IMR-90 (cell line): ENCODE data around the gene EIF1. TPM values are rescaled to one million over a fixed set of nuclear protein-coding genes. Genes with fewer than 3 reads are reported as not detected.
A peak's percentile ranks its signal among the peaks of the same experiment; 100 is the strongest.

Experiments used
- ATAC-seq: fragments of 200-7000 bp; cut with Tn5 transposase; 2 replicates; pipeline ENCODE4 v1.9.1; 2020; ENCODE audit warnings: low read depth, mild to moderate bottlenecking, moderate library complexity
- BruUV-seq: library from RNA; stranded (reverse); fragments of 400-500 nt; replicated peaks from 2 replicates; lab custom pipeline; 2021; lab: Mats Ljungman, UMichigan
- CTCF ChIA-PET: fragments of 300-600 bp; formaldehyde crosslinking; extraction: SDS; loops from one replicate; lab custom pipeline; 2021; ENCODE audit warnings: antibody characterized with exemption; lab: Yijun Ruan, JAX
- POLR2A ChIA-PET: fragments of 300-600 bp; sonication (Branson Sonifier 250); formaldehyde crosslinking; loops from one replicate; lab custom pipeline; 2022; ENCODE audit warnings: antibody characterized with exemption; ENCODE audit not compliant: unreplicated experiment; lab: Charles Lee
- DNase-seq: peaks from one replicate; pipeline ENCODE4 v3.0.0; 2013
- H2AFZ ChIP-seq: replicated peaks from 2 replicates; pipeline ENCODE3; 2013; ENCODE audit warnings: low read length, mild to moderate bottlenecking; ENCODE audit not compliant: poor library complexity
- H2AK5ac ChIP-seq: 2 replicates; pipeline ENCODE4 v1.6.1; 2013; ENCODE audit warnings: low read depth, low read length, inconsistent platforms
- H2AK9ac ChIP-seq: replicated peaks from 2 replicates; pipeline ENCODE3; 2013; ENCODE audit warnings: mild to moderate bottlenecking, low read depth, low read length, moderate library complexity; ENCODE audit not compliant: poor library complexity
- H2BK120ac ChIP-seq: 2 replicates; pipeline ENCODE4 v1.6.1; 2013; ENCODE audit warnings: low read depth, low read length, inconsistent platforms
- H2BK15ac ChIP-seq: 3 replicates; pipeline ENCODE4 v1.6.1; 2013; ENCODE audit warnings: low read depth, low read length, inconsistent platforms
- H2BK20ac ChIP-seq: 2 replicates; pipeline ENCODE4 v1.6.1; 2013; ENCODE audit warnings: low read depth, mild to moderate bottlenecking, inconsistent platforms, low read length, moderate library complexity
- H2BK5ac ChIP-seq: 2 replicates; pipeline ENCODE4 v1.6.1; 2013; ENCODE audit warnings: mild to moderate bottlenecking, low read depth, low read length, inconsistent platforms; ENCODE audit not compliant: poor library complexity, severe bottlenecking
- H3K14ac ChIP-seq: replicated peaks from 2 replicates; pipeline ENCODE4 v1.6.1; 2013; ENCODE audit warnings: low read depth, low read length, inconsistent platforms
- H3K18ac ChIP-seq: 2 replicates; pipeline ENCODE4 v1.6.1; 2013; ENCODE audit warnings: low read depth, low read length, control low read depth
- H3K23ac ChIP-seq: 2 replicates; pipeline ENCODE4 v1.6.1; 2013; ENCODE audit warnings: low read depth, low read length, inconsistent platforms
- H3K27ac ChIP-seq: 2 replicates; pipeline ENCODE4 v1.5.1; 2013; ENCODE audit warnings: mild to moderate bottlenecking, control low read depth, low read length; ENCODE audit not compliant: insufficient read depth
- H3K27me3 ChIP-seq: 2 replicates; pipeline ENCODE4 v1.6.1; 2013; ENCODE audit warnings: low read length; ENCODE audit not compliant: control insufficient read depth, insufficient read depth
- H3K36me3 ChIP-seq: 2 replicates; pipeline ENCODE4 v1.6.1; 2013; ENCODE audit warnings: low read length, mixed read lengths; ENCODE audit not compliant: control insufficient read depth, insufficient read depth
- H3K4ac ChIP-seq: 2 replicates; pipeline ENCODE4 v1.6.1; 2013; ENCODE audit warnings: low read depth, low read length, inconsistent platforms
- H3K4me1 ChIP-seq: 2 replicates; pipeline ENCODE4 v1.6.1; 2013; ENCODE audit warnings: low read length, mixed read lengths; ENCODE audit not compliant: control insufficient read depth, insufficient read depth
- H3K4me2 ChIP-seq: 2 replicates; pipeline ENCODE4 v1.6.1; 2013; ENCODE audit warnings: low read depth, mild to moderate bottlenecking, control low read depth, low read length, moderate library complexity
- H3K4me3 ChIP-seq: 2 replicates; pipeline ENCODE4 v1.5.1; 2013; ENCODE audit warnings: low read depth, mild to moderate bottlenecking, control low read depth, low read length, moderate library complexity; ENCODE audit not compliant: insufficient read depth
- H3K56ac ChIP-seq: 2 replicates; pipeline ENCODE4 v1.6.1; 2013; ENCODE audit warnings: low read length, inconsistent platforms; ENCODE audit not compliant: insufficient read depth; ENCODE audit errors: extremely low read depth
- H3K79me1 ChIP-seq, 2 experiments: 2 replicates each; pipeline ENCODE4 v1.6.1; 2013; ENCODE audit warnings: low read length in 2 of 2, inconsistent platforms in 1 of 2, low read depth in 1 of 2
- H3K9ac ChIP-seq: 2 replicates; pipeline ENCODE4 v1.6.1; 2013; ENCODE audit warnings: low read depth, low read length, control low read depth
- H3K9me1 ChIP-seq: 2 replicates; pipeline ENCODE4 v1.6.1; 2013; ENCODE audit warnings: low read length, inconsistent platforms; ENCODE audit not compliant: insufficient read depth
- H3K9me3 ChIP-seq: 2 replicates; pipeline ENCODE4 v1.6.1; 2013; ENCODE audit warnings: low read length; ENCODE audit not compliant: control insufficient read depth, insufficient read depth
- H4K20me1 ChIP-seq: 2 replicates; pipeline ENCODE4 v1.6.1; 2013; ENCODE audit warnings: low read length, inconsistent platforms; ENCODE audit not compliant: insufficient read depth
- H4K5ac ChIP-seq: 2 replicates; pipeline ENCODE4 v1.6.1; 2013; ENCODE audit warnings: mild to moderate bottlenecking, low read depth, low read length, control low read depth
- H4K8ac ChIP-seq, 2 experiments: 2 replicates each; pipeline ENCODE4 v1.6.1; 2013; ENCODE audit warnings: low read depth in 2 of 2, low read length in 2 of 2, control low read depth in 1 of 2, inconsistent platforms in 1 of 2
- H4K91ac ChIP-seq: 2 replicates; pipeline ENCODE4 v1.6.1; 2013; ENCODE audit warnings: low read depth, low read length, inconsistent platforms; ENCODE audit not compliant: insufficient read depth
- BHLHE40 ChIP-seq: fragments of 150-350 bp; IDR thresholded peaks from 2 replicates; pipeline ENCODE4 v1.6.1; 2016; ENCODE audit warnings: mild to moderate bottlenecking, low read depth, low read length
- CEBPB ChIP-seq: IDR thresholded peaks from 2 replicates; pipeline ENCODE4 v1.6.1; 2012; ENCODE audit warnings: low read depth, low read length, improper control_type of control experiment
- CHD1 ChIP-seq: IDR thresholded peaks from 2 replicates; pipeline ENCODE4 v1.6.1; 2012; ENCODE audit warnings: low read depth, low read length, improper control_type of control experiment
- FOS ChIP-seq: fragments of 150-350 bp; IDR thresholded peaks from 2 replicates; pipeline ENCODE4 v1.6.1; 2016; ENCODE audit warnings: low read depth, low read length
- MAFK ChIP-seq: IDR thresholded peaks from 2 replicates; pipeline ENCODE4 v1.6.1; 2012; ENCODE audit warnings: low read depth, low read length, improper control_type of control experiment
- MAZ ChIP-seq: IDR thresholded peaks from 2 replicates; pipeline ENCODE4 v1.6.1; 2012; ENCODE audit warnings: low read depth, mild to moderate bottlenecking, low read length, improper control_type of control experiment, moderate library complexity, borderline replicate concordance
- MXI1 ChIP-seq: IDR thresholded peaks from 2 replicates; pipeline ENCODE4 v1.6.1; 2012; ENCODE audit warnings: low read depth, mild to moderate bottlenecking, low read length, moderate library complexity, borderline replicate concordance
- NFE2L2 ChIP-seq: fragments of 150-350 bp; IDR thresholded peaks from 2 replicates; pipeline ENCODE4 v1.6.1; 2016; ENCODE audit warnings: low read depth, mild to moderate bottlenecking, low read length
- RAD21 ChIP-seq: IDR thresholded peaks from 2 replicates; pipeline ENCODE4 v1.6.1; 2012; ENCODE audit warnings: low read length, improper control_type of control experiment
- RFX5 ChIP-seq: IDR thresholded peaks from 2 replicates; pipeline ENCODE4 v1.8.0; 2012; ENCODE audit warnings: low read depth, mild to moderate bottlenecking, low read length, moderate library complexity
- SMC3 ChIP-seq: fragments of 150-350 bp; IDR thresholded peaks from 2 replicates; pipeline ENCODE4 v1.6.1; 2016; ENCODE audit warnings: low read depth, mild to moderate bottlenecking, antibody characterized with exemption, low read length, moderate library complexity
- WGBS, 2 experiments: methylation state at CpG; one replicate each; pipeline versions ENCODE4 v1.1.5 to v1.1.7; 2013; ENCODE audit warnings: missing lambda C conversion rate in 2 of 2; ENCODE audit not compliant: insufficient read length in 1 of 2; ENCODE audit errors: extremely low coverage in 2 of 2; 5-methylcytosine and 5-hydroxymethylcytosine counted together
- dilution Hi-C: fragments of 300-500 bp; cut with HindIII; formaldehyde crosslinking; loops from one replicate; pipeline ENCODE4 v1.14.3; 2018; ENCODE audit warnings: low sequenced_read_pairs; ENCODE audit not compliant: unreplicated experiment
- in situ Hi-C: fragments of 300-500 bp; cut with MboI; formaldehyde crosslinking; loops from 3 replicates; pipeline ENCODE4 v1.14.3; 2019; ENCODE audit warnings: low sequenced_read_pairs, inconsistent platforms, mixed read lengths
- intact Hi-C: fragments of 100-400 bp; cut with micrococcal nuclease; formaldehyde crosslinking; loops from 2 replicates; pipeline ENCODE4 v1.10.0; 2022
- polyA plus RNA-seq, 3 experiments: library from polyadenylated mRNA; depleted of rRNA; stranded (reverse); fragments of >200 nt; gene quantifications; 2 replicates each; pipeline ENCODE4 v1.2.3, GENCODE V29; 2012; ENCODE audit warnings: low replicate concordance in 1 of 3
- total RNA-seq: library from RNA; depleted of rRNA; stranded (reverse); fragments of >200 nt; gene quantifications from 2 replicates; pipeline ENCODE4 v1.2.3, GENCODE V29; 2012
- TF ChIP-seq, protein P1 (sequence below): fragments of 150-350 bp; IDR thresholded peaks from 2 replicates; pipeline ENCODE4 v1.6.1; 2017; ENCODE audit warnings: mild to moderate bottlenecking, antibody characterized with exemption, low read length, low read depth
- TF ChIP-seq, protein P2 (sequence below): fragments of 150-350 bp; IDR thresholded peaks from 2 replicates; pipeline ENCODE4 v1.6.1; 2016; ENCODE audit warnings: low read depth, mild to moderate bottlenecking, low read length, moderate library complexity, borderline replicate concordance
- TF ChIP-seq, protein P3 (sequence below): conservative IDR thresholded peaks from 2 replicates; pipeline ENCODE4 v1.5.1; 2012; ENCODE audit warnings: mild to moderate bottlenecking, low read depth, low read length, improper control_type of control experiment

The EIF1 gene
- total and polyA plus RNA-seq, 2 of the 4 experiments (the other 2 are of a cell fraction): 89.4 to 381 TPM

DNA sequence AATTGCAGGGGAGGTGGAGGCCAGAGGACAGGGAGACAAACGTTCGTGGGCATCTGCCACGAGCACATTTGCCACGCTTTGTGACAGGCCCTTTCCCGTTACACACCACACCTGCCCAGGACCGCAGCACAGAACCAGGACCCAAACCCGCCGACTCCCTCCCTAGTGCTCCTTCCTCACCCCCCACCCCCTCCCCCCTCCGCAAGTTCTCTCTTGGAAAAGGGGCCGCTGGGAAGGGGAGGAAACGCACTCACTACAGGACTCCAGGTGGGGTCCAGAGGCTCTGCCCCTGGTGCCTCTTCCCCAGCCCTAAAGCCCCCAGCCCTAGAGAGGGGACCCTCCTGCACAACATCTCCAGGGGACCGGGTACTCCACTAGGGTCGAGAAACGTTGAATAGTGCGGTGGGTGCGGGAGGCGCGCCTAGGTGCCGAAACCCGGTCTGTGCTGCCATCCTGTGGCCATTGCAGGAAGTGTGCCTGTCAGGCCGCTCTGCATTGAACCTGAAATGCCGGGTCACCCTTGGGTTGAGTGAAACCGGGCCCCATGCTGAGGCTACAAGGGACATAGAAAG, 21.9 kb upstream of the EIF1 start:
- CTCF ChIA-PET: interaction anchor here (0.7 to 1.8 kb wide), 5 partner anchors 8 to 810 kb away, joined by 3 to 12 read pairs (median 5); no protein-coding TSS in a partner anchor
- H2BK20ac ChIP-seq: 0 out of 2 replicates have a peak overlapping the region, but pooled peaks have one; percentile 6
- H3K9ac ChIP-seq: peak overlapping the region; percentile 56
- H4K20me1 ChIP-seq: no peaks in the 10 kb centered on the region
- peak overlapping the region; percentile 87 for H2AK9ac ChIP-seq
- peak overlapping the region; percentile 85 for H4K5ac ChIP-seq
- H3K9me1 ChIP-seq: 0 out of 2 replicates have a peak, but pooled peaks cover 7% of the 10 kb centered on the region
- H3K27me3 ChIP-seq: no peaks in the 10 kb centered on the region
- H4K8ac ChIP-seq: peak overlapping the region; percentile 90 to 93; a peak in 3 of 4 replicates
- H3K27ac ChIP-seq: peak overlapping the region; percentile 60
- H3K4me2 ChIP-seq: peak overlapping the region; percentile 91
- WGBS, 2 experiments: 0% methylated on average over 11 of the region's 23 CpGs; no CpG with 5 or more reads in 1 of the 2 experiments
- POLR2A ChIA-PET: no interaction called here
- peak overlapping the region; percentile 83 for H2BK120ac ChIP-seq
- H3K23ac ChIP-seq: no peak overlapping the region
- peaks cover 0 to 4% of the 10 kb centered on the region in 2 experiments; a peak in 1 of 4 replicates for H3K79me1 ChIP-seq
- in situ Hi-C loops (loop anchor here (10.0 to 25.0 kb wide), 2 partner anchors 1042 to 1304 kb away; partner anchors contain the start of gene GJD3), dilution Hi-C loops (no loop called here), intact Hi-C loops (loop anchor here (1.0 to 2.0 kb wide), 3 partner anchors 757 to 1308 kb away; no protein-coding TSS in a partner anchor)
- peak overlapping the region; percentile 43 for H3K18ac ChIP-seq
- peak overlapping the region; percentile 71; the same call in 1 of the 2 replicates for H2AK5ac ChIP-seq
- H3K14ac ChIP-seq: peak overlapping the region; percentile 69
- H4K91ac ChIP-seq: peak overlapping the region; percentile 55
- H3K56ac ChIP-seq: peak overlapping the region; percentile 54
- BruUV-seq: no TSS peak
- DNase-seq (peak; percentile 61), ATAC-seq (peak; percentile 79)
- peak overlapping the region; percentile 55 for H2BK5ac ChIP-seq
- H3K9me3 ChIP-seq: no peaks in the 10 kb centered on the region
- H2AFZ ChIP-seq: peak overlapping the region; percentile 100
- peak overlapping the region; percentile 40 for H3K4me3 ChIP-seq
- H3K4ac ChIP-seq: peak overlapping the region; percentile 90
- H2BK15ac ChIP-seq: peak overlapping the region; percentile 22; the same call in 2 of the 3 replicates
- H3K4me1 ChIP-seq: peaks cover 11% of the 10 kb centered on the region
- no peaks in the 10 kb centered on the region for H3K36me3 ChIP-seq
- no peak for TF ChIP-seq RFX5
- TF ChIP-seq FOS: no peak
- TF ChIP-seq NFE2L2: no peak
- TF ChIP-seq, protein P1, sequence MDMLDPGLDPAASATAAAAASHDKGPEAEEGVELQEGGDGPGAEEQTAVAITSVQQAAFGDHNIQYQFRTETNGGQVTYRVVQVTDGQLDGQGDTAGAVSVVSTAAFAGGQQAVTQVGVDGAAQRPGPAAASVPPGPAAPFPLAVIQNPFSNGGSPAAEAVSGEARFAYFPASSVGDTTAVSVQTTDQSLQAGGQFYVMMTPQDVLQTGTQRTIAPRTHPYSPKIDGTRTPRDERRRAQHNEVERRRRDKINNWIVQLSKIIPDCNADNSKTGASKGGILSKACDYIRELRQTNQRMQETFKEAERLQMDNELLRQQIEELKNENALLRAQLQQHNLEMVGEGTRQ: no peak
- no peak for TF ChIP-seq CEBPB
- TF ChIP-seq CHD1: no peak
- TF ChIP-seq RAD21: peak; percentile 89
- TF ChIP-seq, protein P2, sequence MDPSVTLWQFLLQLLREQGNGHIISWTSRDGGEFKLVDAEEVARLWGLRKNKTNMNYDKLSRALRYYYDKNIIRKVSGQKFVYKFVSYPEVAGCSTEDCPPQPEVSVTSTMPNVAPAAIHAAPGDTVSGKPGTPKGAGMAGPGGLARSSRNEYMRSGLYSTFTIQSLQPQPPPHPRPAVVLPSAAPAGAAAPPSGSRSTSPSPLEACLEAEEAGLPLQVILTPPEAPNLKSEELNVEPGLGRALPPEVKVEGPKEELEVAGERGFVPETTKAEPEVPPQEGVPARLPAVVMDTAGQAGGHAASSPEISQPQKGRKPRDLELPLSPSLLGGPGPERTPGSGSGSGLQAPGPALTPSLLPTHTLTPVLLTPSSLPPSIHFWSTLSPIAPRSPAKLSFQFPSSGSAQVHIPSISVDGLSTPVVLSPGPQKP: no peak
- TF ChIP-seq BHLHE40: no peak
- peak; percentile 57 for TF ChIP-seq SMC3
- TF ChIP-seq MAZ: peak; percentile 62; the same call in 1 of the 2 replicates
- TF ChIP-seq, protein P3, sequence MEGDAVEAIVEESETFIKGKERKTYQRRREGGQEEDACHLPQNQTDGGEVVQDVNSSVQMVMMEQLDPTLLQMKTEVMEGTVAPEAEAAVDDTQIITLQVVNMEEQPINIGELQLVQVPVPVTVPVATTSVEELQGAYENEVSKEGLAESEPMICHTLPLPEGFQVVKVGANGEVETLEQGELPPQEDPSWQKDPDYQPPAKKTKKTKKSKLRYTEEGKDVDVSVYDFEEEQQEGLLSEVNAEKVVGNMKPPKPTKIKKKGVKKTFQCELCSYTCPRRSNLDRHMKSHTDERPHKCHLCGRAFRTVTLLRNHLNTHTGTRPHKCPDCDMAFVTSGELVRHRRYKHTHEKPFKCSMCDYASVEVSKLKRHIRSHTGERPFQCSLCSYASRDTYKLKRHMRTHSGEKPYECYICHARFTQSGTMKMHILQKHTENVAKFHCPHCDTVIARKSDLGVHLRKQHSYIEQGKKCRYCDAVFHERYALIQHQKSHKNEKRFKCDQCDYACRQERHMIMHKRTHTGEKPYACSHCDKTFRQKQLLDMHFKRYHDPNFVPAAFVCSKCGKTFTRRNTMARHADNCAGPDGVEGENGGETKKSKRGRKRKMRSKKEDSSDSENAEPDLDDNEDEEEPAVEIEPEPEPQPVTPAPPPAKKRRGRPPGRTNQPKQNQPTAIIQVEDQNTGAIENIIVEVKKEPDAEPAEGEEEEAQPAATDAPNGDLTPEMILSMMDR: peak; percentile 91
- no peak for TF ChIP-seq MXI1
- no peak for TF ChIP-seq MAFK
